K562 (cell line): ENCODE data around the gene NRF1. TPM values are rescaled to one million over a fixed set of nuclear protein-coding genes. Genes with fewer than 3 reads are reported as not detected.

ENCODE experiments used
- BCL6 ChIP-seq: fragments of 250-450 bp; sonication (Bioruptor Pico); IDR thresholded peaks from 2 replicates; pipeline ENCODE4 v1.4.0; 2020
- CC2D1A ChIP-seq: fragments of 450-650 bp; IDR thresholded peaks from 2 replicates; pipeline ENCODE4 v1.6.1; 2017; ENCODE audit warnings: mild to moderate bottlenecking
- DEAF1 ChIP-seq: fragments of 450-650 bp; formaldehyde crosslinking; IDR thresholded peaks from 2 replicates; pipeline ENCODE4 v1.4.0; 2020; ENCODE audit warnings: mild to moderate bottlenecking, moderate library complexity
- ETV1 ChIP-seq: fragments of 450-650 bp; conservative IDR thresholded peaks from 2 replicates; pipeline ENCODE4 v1.6.1; 2016; ENCODE audit warnings: missing genetic modification characterization, control low read depth, low read depth, missing compliant biosample characterization
- MAZ ChIP-seq, 2 experiments: fragments of 450-650 bp in 1 of 2; sonication (generic) in 1 of 2; formaldehyde crosslinking; IDR thresholded peaks in 1 of 2; conservative IDR thresholded peaks in 1 of 2; 2 replicates each; pipeline versions ENCODE4 v1.4.0 to v1.5.0; 2020; ENCODE audit warnings: mild to moderate bottlenecking in 1 of 2, missing genetic modification reagents in 1 of 2
- RAD21 ChIP-seq, 2 experiments: fragments of 250-450 bp in 1 of 2; fragments of 450-650 bp in 1 of 2; sonication (Bioruptor Pico) in 1 of 2; formaldehyde crosslinking in 1 of 2; IDR thresholded peaks in 1 of 2; conservative IDR thresholded peaks in 1 of 2; 2 replicates each; pipeline versions ENCODE4 v1.4.0 to v1.8.0; 2020 to 2022; ENCODE audit warnings: mild to moderate bottlenecking in 2 of 2, moderate library complexity in 1 of 2
- REST ChIP-seq, 2 experiments: fragments of 450-650 bp; formaldehyde crosslinking in 1 of 2; IDR thresholded peaks; 2 replicates each; pipeline versions ENCODE4 v1.4.0 to v1.6.1; 2014 to 2020; ENCODE audit warnings: mild to moderate bottlenecking in 2 of 2, borderline replicate concordance in 1 of 2, low read depth in 1 of 2
- TSHZ1 ChIP-seq: fragments of 250-450 bp; sonication (Bioruptor Pico); IDR thresholded peaks from 2 replicates; pipeline ENCODE4 v1.4.0; 2020; ENCODE audit warnings: mild to moderate bottlenecking, moderate library complexity
- ZNF740 ChIP-seq, 3 experiments: fragments of 200-800 bp in 1 of 3; sonication (Bioruptor generic) in 1 of 3; sonication (generic) in 1 of 3; formaldehyde crosslinking in 1 of 3; IDR thresholded peaks; 2 replicates each; pipeline versions ENCODE4 v1.6.1 to v1.8.0; 2016 to 2022; ENCODE audit warnings: mild to moderate bottlenecking in 2 of 3, missing compliant biosample characterization in 2 of 3, missing genetic modification characterization in 2 of 3, missing genetic modification reagents in 1 of 3
- polyA plus RNA-seq, 8 experiments: library from polyadenylated mRNA; depleted of rRNA in 4 of 8; stranded (reverse) in 5 of 8; unstranded in 3 of 8; fragments of >200 nt; fragmentation: Nextera tagmentation in 2 of 8; fragmentation: Illumina TruSeq in 1 of 8; extraction: Ambion mirVana in 2 of 8; extraction: Trizol in 1 of 8; gene quantifications; 2 replicates each; pipeline versions ENCODE4 v1.2.1 to v1.2.3, GENCODE V29; 2011 to 2014; ENCODE audit warnings: inconsistent platforms in 1 of 8, missing spikeins in 1 of 8
- total RNA-seq, 7 experiments: library from RNA; depleted of rRNA in 6 of 7; stranded (reverse); fragments of >200 nt in 6 of 7; fragmentation: Illumina TruSeq in 2 of 7; extraction: Trizol in 2 of 7; gene quantifications; 2 replicates each; pipeline versions ENCODE4 v1.2.1 to v1.2.3, GENCODE V29; 2011 to 2021; ENCODE audit warnings: low replicate concordance in 1 of 7

Gene NRF1
- total and polyA plus RNA-seq, 9 of the 15 experiments (the other 6 are each of a cell fraction or from before 2014, with no cell fraction given) = 8.6 to 28.8 (median 20.3) TPM

DNA sequence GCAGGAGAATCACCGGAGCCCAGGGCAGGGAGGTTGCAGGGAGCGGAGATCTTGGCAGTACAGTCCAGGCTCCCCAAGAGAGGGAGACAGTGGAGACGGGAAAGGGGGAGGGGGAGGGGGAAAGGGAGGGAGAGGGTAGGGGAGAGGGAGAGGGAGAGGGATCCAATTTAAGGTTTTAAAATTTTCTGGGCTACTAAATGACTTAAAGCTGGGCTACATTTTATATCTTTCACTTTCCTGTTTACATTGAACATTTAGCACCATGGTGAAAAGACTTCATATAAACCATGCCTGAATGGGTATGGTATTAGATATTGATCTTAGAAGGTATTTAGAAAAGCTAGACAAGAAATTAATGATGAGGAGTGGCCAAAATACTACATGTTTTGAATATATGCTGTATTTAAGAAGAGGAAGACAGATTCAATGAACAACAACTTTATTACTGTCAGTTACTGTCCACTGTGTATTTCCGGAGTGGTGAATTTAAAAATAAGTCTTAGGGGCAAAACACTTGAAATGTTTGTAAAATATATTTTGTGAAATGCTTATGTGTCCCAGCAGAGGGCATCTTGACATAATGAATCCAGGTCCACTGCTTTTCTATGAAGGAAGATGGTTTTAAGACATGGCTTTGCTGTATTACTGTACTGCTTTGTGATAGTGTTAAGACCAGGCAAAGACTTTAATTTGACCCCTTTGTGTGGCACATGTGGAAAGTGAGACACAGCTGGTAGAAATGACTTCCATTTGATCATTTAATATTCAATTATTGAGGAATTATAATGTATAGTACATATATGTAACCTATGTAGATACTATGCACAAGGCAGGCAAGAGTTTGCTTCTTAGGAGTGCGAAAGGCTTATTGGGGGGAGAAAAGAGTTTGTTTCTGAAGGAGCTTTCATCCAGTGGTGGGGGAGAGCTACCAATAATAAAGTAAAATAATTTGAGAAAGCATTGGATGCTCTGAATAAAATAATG lies 52.8 kb downstream of the NRF1 start (continued):
- peak; percentile 59 for TF ChIP-seq ETV1 (tag)
- TF ChIP-seq MAZ (CRISPR knock-in tag; conservative IDR thresholded peaks at IDR 0.05 in 1 of 2, IDR thresholded peaks at IDR 0.05 in 1 of 2) = peak in 1 of 2 experiments; percentile 78; a peak in 2 of 4 replicates
- TF ChIP-seq DEAF1 (CRISPR knock-in tag) = peak; percentile 98
- TF ChIP-seq TSHZ1 (CRISPR knock-in tag) = no peak
- no peak for TF ChIP-seq ZNF740 (CRISPR knock-in tag; IDR thresholded peaks at IDR 0.05)
- no peak for TF ChIP-seq ZNF740 (tag; IDR thresholded peaks at IDR 0.05)
- peak; percentile 98 to 100 for TF ChIP-seq RAD21 (CRISPR knock-in tag; conservative IDR thresholded peaks at IDR 0.05 in 1 of 2, IDR thresholded peaks at IDR 0.05 in 1 of 2)
- no peak for TF ChIP-seq BCL6 (CRISPR knock-in tag)
- peak; percentile 86 for TF ChIP-seq CC2D1A
- TF ChIP-seq REST (IDR thresholded peaks at IDR 0.05; ENCODE audit: borderline replicate concordance) = peak; percentile 97
- TF ChIP-seq REST (CRISPR knock-in tag; IDR thresholded peaks at IDR 0.05; ENCODE audit: low read depth) = no peak
